HL-60 (cell line): ENCODE results near the gene DBP.

Experiments
- CTCF ChIP-seq: IDR thresholded peaks from one replicate; pipeline ENCODE4 v1.5.1; 2011; ENCODE audit warnings: low read length, control low read depth, inconsistent platforms; ENCODE audit not compliant: insufficient read depth
- POLR2AphosphoS5 ChIP-seq: IDR thresholded peaks from 2 replicates; pipeline ENCODE4 v1.6.1; 2012; ENCODE audit warnings: low read depth

- TF ChIP-seq POLR2AphosphoS5 (no peak), CTCF (no peak)
Measured at GRCh38 chr19:48678201-48678600, 41.0 kb upstream of the DBP start.
